Measurements from ENCODE around the gene MTX1.
A peak's percentile ranks its signal among the peaks of the same experiment; 100 is the strongest.

MTX1 gene

GRCh38 chr1:155174324-155175280 lies 33.9 kb upstream of the MTX1 start:
- peak in 4 of 5 donors; percentile 39 to 74 (median 46) for DNase-seq

GRCh38 chr1:155175281-155175926 lies 33.1 kb upstream of the MTX1 start:
- DNase-seq, result no peak

GRCh38 chr1:155175927-155176371 lies 32.5 kb upstream of the MTX1 start:
- peak in 1 of 5 donors; percentile 51 for DNase-seq

GRCh38 chr1:155176544-155177071 lies 31.9 kb upstream of the MTX1 start:
- DNase-seq, result peak; percentile 61 to 84 (median 77)

GRCh38 chr1:155177192-155177917 lies 31.1 kb upstream of the MTX1 start:
- no peak for DNase-seq

GRCh38 chr1:155177918-155178281 lies 30.6 kb upstream of the MTX1 start:
- DNase-seq, result no peak

- DNase-seq, result no peak
These were observed 29.9 kb upstream of the MTX1 start for GRCh38 chr1:155178441-155179111.

- DNase-seq, result no peak
These were observed 29.1 kb upstream of the MTX1 start for GRCh38 chr1:155179112-155180031.

GRCh38 chr1:155181371-155182051 lies 27.0 kb upstream of the MTX1 start:
- DNase-seq, result no peak

- DNase-seq, result no peak
These were observed 26.4 kb upstream of the MTX1 start for GRCh38 chr1:155182052-155182550.

- DNase-seq, result no peak
These were observed 24.7 kb upstream of the MTX1 start for GRCh38 chr1:155183775-155184221.

- no peak for DNase-seq
These were observed 24.1 kb upstream of the MTX1 start for GRCh38 chr1:155184351-155184811.

GRCh38 chr1:155184835-155185782 lies 23.4 kb upstream of the MTX1 start:
- DNase-seq, result no peak

GRCh38 chr1:155185783-155186066 lies 22.8 kb upstream of the MTX1 start:
- DNase-seq, result no peak

GRCh38 chr1:155186067-155186793 lies 22.3 kb upstream of the MTX1 start:
- no peak for DNase-seq

GRCh38 chr1:155186794-155187455 lies 21.6 kb upstream of the MTX1 start:
- no peak for DNase-seq

GRCh38 chr1:155187456-155187891 lies 21.0 kb upstream of the MTX1 start:
- no peak for DNase-seq

- DNase-seq, result no peak
These were observed 20.2 kb upstream of the MTX1 start for GRCh38 chr1:155188268-155188667.
